NCI-H2107 treated with DMSO at 0.1 percent for 48 hours (cell line): ENCODE measurements around the gene KRTAP4-6.
"Not testable (repeated sequence)": the region's sequence is repeated elsewhere in the genome, so short reads cannot be mapped to it uniquely, and the experiment has no call there.

Experiments
- DNase-seq: peaks from one replicate; lab custom pipeline; 2025; ENCODE audit not compliant: unreplicated experiment; lab: John Stamatoyannopoulos, UW

Gene KRTAP4-6

GRCh38 chr17:41107941-41108450 lies 32.3 kb downstream of the KRTAP4-6 start:
- no peak for DNase-seq

- DNase-seq: not testable (repeated sequence)
Observed at GRCh38 chr17:41105347-41105746, 35.0 kb downstream of the KRTAP4-6 start, which contains the start of gene KRTAP4-9. TSS of gene KRTAP4-9 (plus strand) at chr17:41105389. CDS start at chr17:41105389, 0 bp downstream.

- not testable (repeated sequence) for DNase-seq
Observed at GRCh38 chr17:41104386-41105038, 35.8 kb downstream of the KRTAP4-6 start.

- no peak for DNase-seq
Observed at GRCh38 chr17:41103896-41104295, 36.4 kb downstream of the KRTAP4-6 start.

GRCh38 chr17:41101586-41102259 lies 38.6 kb downstream of the KRTAP4-6 start, which contains the start of gene KRTAP4-16:
TSS of gene KRTAP4-16 (minus strand) at chr17:41102209. CDS start at chr17:41102209, 0 bp downstream.
- DNase-seq: no peak

- not testable (repeated sequence) for DNase-seq
Observed at GRCh38 chr17:41099682-41100480, 40.5 kb downstream of the KRTAP4-6 start.

GRCh38 chr17:41098481-41098880 lies 41.9 kb downstream of the KRTAP4-6 start:
- no peak for DNase-seq

GRCh38 chr17:41098042-41098441 lies 42.3 kb downstream of the KRTAP4-6 start, which contains the start of gene KRTAP4-8:
TSS of gene KRTAP4-8 (minus strand) at chr17:41098142. CDS start at chr17:41098084, 58 bp downstream.
- DNase-seq: no peak

GRCh38 chr17:41096055-41096454 lies 44.3 kb downstream of the KRTAP4-6 start:
- no peak for DNase-seq
